SK-N-DZ (cell line): ENCODE results near the gene ARHGEF4.

ENCODE experiments used
- DNase-seq: peaks from one replicate; pipeline ENCODE4 v3.0.0-alpha.2; 2015; ENCODE audit warnings: low spot score

Gene ARHGEF4

DNA sequence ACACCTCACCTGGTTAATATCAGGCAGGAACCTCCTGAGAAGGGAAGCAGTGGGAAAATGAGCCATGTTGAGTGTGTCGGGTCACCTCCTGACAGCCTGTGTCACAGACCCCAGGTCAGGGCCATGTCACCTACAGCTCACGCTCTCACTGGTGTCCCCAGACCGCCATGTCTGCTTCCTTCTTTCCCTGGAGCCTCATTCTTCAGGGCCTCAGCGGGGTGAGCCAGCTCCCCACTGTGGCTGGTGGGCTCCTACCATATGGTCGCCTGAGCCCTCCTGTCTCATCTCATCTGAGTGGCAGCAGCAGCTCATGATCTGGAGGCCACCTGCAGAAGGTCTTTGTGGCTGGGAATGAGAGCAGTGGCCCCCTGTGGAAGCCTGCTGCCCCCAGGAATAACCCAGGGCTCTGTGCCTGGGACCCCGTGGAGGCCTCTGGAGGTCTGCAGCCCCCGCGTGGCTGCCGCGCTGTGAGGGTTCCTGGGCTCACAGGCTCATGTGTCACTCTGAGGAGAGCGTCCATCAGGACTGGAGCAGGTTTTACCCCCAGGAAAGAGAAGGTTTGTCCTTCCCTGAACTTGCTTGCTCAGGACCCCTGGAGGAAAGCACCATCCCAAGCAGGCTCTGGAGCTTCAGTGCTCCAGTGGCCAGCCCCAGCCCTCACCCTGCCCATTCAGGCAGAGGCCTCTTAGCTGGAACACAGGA, 200.1 kb downstream of the ARHGEF4 start:
- DNase-seq: no peak

DNA sequence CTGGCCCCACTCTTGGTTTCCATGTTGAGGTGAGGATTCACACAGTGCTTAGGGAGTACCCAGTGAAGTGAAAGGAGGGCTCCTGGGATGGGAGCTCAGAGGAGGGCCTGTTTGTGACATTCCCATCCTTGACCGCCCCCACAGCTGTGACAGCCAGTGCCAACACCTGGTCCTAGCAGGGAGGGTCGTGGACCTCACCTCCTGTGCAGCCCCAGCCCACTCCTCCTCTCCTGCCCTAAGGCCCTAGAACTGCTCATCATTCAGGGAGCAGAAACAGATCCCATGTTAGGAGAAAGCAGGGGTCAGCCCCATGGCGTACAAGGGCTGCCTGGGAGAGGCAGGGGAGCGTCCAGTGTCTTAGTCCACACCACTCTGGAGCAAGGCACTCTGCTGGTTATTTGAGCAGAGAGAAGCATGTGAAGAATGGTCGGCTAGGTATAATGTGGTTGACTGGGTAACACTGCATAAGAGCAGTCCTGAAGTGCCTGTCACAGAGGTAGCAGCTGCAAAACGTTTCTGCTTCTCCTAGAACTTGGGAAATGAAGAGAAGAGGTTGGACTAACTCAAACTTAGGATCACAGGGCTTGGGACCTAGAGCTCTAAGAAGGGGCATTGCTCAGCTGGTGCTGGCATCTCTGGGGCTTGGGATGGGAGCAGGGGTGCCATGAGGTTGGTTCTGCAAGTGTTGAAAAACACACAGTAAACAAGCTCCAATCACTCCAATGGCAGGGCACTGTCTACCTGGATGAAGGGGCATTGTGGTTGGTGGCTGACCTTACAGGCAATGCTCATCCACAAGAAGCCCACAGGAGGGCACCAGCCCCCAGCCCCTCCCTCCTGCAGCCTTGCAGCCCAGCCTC, 200.9 kb downstream of the ARHGEF4 start:
- DNase-seq: no peak

DNA sequence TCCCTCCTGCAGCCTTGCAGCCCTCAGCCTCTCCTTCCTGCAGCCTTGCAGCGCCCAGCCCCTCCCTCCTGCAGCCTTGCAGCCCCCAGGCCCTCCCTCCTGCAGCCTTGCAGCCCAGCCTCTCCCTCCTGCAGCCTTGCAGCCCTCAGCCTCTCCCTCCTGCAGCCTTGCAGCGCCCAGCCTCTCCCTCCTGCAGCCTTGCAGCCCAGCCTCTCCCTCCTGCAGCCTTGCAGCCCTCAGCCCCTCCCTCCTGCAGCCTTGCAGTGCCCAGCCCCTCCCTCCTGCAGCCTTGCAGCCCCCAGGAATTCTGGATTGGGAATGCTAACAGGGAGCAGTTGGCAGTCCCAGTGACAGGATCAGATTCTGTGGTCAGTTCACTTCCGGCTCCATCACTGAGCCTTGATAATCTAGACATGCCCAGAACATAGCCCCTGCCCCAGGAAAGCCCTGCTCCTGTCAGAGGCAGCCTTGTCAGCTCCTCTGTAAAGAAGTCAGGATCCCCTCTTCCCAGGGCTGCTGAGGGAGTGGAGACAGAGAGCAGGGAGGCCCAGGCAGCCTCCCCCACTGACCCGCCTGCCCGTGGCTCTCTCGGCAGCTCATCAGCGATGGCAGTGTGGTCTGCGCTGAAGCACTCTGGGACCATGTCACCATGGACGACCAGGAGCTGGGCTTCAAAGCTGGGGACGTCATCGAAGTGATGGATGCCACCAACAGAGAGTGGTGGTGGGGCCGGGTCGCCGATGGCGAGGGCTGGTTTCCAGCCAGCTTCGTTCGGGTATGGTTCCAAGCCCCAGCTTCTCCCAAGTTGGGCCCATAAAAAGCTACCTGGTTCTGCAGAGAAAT, 201.8 kb downstream of the ARHGEF4 start:
- DNase-seq: no peak

DNA sequence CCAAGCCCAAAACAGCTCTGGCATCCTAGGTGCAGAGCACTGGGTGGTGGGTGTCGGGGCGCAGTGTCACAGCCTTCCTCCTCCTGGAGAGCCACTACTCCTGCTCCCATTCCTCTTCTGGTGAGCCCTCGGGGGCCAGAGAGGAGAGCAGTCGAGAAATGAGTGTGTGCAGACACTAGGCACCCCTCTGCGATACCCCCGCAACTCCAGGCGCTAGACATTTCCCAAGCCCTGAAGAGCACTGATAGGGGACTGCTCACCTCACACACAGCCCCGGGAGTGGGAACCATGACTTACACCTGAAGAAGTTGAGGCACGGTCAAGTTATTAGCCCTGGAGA, 202.4 kb downstream of the ARHGEF4 start:
- DNase-seq: no peak

DNA sequence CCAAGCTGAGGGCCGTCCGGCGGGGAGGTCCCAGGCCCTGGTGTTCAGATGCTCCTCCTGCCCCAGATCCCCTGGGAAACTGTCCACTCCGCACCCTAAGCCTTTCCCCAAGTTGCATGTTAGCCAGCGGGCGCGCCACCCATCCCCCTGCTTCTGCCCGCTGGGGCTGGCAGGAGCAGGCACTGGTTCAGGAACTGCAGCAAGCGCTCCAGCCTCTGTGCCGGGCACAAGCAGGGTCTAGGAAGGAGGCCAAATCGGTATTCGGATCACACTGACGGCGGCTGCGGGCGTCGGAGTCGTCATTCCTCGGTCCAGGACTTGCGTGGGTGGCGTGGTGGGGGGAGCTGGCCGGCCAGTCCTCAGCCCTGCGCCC, 202.8 kb downstream of the ARHGEF4 start:
- DNase-seq: no peak

DNA sequence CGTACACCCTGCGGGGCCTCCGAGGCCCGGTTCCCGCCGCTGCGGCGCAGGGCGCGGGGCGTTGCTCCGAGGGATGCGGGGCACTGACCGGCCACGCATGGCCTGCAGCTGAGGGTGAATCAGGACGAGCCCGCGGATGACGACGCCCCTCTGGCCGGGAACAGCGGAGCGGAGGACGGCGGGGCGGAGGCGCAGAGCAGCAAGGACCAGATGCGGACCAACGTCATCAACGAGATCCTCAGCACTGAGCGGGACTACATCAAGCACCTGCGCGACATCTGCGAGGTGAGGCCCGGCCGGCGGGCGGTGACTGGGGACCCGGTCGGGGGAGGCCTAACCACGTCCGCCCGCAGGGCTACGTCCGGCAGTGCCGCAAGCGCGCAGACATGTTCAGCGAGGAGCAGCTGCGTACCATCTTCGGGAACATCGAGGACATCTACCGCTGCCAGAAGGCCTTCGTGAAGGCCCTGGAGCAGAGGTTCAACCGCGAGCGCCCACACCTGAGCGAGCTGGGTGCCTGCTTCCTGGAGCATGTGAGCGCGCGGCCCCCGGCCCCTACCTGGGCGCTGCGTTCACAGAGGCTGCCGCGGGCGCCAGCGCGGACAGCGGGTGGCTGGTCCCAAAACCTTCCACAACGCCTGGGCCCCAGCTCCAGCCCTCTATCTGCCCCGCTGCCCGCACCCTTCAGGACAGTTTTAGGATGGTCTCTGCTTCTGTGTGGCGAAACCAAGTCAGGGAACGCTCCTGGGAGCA, 203.4 kb downstream of the ARHGEF4 start:
- no peak for DNase-seq

DNA sequence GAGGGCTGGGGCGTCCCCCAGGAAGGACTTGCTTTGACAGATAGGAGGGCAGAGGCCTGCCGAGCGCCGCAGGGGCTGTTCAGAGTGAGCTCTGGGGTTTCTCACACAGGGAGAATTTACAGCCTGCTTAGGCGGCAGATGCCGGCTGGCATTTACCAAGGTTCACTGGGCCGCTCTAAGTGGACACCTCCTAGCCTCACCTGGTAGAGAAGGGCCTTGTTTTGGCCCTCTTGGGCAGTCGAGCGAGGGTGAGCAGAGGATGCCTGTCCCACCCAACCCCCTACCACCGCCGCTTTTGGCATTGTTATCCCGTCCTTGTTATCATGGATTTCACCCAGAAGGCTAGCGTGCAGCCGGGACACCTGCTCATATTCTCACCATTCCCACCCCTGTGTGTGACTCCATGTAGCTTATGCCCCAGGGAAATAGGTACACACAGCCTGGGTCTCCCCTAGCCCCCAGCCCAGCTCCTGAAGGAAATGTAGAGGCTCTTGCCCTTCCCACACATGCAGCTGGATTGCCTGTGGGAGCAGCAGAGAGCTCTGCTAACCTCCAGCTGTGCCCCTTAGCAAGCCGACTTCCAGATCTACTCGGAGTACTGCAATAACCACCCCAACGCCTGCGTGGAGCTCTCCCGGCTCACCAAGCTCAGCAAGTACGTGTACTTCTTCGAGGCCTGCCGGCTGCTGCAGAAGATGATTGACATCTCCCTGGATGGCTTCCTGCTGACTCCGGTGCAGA, 204.1 kb downstream of the ARHGEF4 start:
- no peak for DNase-seq

DNA sequence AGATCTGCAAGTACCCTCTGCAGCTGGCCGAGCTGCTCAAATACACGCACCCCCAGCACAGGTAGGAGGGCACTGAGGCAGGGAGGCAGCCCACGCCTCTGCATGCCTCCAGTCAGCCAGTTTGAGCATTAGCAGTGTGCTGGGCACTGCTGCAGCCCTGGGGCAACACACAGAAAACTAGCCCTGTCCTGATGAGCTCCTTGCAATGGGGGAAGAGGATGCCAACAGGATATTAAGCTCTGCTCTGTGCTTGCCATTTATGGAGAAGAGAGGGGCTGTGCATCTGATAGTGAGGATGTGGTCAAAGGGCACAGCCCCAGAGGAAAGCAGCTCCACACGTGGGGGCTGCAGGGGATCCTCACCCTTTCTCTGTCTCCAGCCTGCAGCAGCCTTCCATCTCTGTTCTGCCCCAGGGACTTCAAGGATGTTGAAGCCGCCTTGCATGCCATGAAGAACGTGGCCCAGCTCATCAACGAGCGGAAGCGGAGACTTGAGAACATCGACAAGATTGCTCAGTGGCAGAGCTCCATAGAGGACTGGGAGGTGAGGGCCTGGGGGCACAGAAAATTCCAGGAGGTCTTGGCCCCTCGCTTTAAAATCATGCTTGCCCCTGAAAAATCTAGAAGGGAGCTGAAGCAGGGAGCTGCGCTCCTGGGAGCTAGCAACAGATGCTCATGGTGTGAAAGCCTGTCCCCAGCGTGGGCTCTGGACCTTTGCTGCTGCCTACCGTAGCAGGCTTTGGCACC, 204.9 kb downstream of the ARHGEF4 start:
- DNase-seq: no peak

DNA sequence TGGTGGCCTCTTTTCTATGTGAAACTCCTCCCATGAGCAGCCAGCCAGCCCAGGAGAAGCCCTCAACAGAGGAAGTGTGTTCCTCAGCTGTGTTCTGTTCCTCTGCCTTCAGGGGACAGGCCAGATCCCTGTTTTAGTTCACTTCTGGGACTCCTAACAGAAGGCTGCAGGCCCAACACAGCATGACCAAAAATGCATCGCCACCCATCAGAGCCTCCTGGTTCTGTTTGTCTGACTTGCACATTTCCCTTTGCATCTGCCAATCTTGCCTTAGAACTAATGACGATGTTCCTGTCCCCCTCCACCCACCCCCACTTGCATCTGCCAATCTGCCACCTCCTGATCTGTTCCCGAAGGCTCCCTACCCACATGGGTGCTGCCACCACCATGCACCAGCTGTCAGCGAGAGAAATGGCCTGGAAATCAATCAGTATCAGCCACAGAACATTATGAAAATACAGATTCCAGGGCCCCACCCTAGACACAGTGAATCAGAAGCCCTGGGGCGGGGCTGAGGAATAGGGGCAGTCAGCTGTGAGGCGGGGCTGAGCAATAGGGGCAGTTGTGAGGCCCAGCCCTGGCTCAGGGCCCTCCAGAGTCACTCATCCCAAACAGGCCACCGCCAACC, 205.5 kb downstream of the ARHGEF4 start:
- no peak for DNase-seq

DNA sequence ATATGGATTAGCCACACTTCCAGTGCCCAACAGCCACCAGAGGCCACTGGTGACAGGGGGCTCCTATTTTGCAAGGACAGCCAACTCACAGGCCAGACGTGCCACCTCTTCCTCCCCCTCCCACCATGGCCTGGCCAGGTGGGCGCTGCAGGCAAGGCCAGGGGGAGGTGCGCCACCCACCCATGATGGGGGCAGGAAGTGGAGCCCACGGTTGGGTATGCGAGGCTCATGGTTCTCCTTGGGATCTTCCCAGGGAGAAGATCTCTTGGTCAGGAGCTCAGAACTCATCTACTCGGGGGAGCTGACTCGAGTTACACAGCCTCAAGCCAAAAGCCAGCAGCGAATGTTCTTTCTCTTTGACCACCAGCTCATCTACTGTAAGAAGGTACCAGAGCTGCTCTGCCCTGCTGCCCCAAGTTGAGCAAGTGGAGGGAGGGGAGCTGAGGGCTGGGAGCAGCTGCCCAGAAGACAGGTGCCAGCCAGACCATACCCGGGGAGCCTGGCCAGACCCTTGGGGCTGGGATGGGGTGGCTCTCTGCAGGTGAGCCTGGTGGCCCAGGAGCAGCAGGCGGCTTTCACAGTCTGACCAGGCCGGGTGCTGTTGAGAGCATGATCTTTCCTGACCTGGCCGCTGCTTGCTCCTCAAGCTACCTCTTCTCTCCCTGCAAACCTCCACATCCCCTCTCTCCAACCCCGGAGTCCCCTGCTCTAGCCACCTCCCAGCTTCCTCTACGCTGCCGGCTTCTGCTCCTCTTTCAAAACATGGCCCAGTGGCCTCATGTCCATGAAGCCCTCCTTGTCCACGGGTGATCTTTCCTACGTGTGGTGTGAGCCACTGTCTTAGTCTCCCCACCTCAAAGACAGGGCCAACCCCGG, 206.7 kb downstream of the ARHGEF4 start:
- DNase-seq: no peak

DNA sequence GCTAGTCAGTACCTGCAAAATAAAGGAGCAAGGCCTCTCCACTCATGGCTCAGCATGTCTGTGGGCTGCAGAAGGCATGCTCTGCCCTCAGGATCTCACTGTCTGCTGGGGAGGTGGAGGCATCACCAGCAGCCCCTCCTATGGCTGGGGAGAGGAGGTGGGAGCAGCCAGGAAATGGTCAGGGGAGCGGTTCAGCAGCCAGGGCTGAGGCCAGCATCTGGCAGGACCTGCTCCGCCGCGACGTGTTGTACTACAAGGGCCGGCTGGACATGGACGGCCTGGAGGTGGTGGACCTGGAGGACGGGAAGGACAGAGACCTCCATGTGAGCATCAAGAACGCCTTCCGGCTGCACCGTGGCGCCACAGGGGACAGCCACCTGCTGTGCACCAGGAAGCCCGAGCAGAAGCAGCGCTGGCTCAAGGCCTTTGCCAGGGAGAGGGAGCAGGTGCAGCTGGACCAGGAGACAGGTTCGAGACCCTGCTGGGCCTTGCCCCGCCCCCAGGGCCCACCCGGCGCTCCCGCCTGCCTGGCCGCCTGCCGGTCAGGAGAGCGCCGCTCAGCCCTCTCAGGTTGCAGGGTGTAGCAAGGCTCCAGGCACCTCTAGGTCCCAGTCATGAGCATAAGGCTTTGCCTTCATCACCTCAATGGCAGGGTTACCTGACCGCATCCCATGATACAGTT, 207.5 kb downstream of the ARHGEF4 start:
- DNase-seq: no peak

DNA sequence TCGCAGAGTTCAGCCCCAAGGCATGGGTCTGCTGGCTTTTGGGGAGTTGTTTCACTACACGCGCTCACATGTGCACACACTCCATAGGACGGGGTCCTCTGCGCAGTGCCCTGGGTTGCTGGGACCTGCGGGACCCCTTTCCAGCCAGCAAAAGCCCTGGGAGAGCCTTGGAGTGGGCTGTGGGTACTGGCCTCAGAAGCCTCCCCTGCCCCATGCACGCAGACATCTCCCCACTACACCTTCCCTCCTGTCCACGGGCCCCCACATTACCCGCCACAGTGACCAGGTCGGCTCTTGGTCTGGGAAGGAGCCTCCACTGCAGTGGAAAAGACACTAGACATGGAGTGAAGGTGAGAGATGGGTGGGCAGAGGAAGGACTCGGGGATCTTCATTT, 208.0 kb downstream of the ARHGEF4 start:
- DNase-seq: no peak

DNA sequence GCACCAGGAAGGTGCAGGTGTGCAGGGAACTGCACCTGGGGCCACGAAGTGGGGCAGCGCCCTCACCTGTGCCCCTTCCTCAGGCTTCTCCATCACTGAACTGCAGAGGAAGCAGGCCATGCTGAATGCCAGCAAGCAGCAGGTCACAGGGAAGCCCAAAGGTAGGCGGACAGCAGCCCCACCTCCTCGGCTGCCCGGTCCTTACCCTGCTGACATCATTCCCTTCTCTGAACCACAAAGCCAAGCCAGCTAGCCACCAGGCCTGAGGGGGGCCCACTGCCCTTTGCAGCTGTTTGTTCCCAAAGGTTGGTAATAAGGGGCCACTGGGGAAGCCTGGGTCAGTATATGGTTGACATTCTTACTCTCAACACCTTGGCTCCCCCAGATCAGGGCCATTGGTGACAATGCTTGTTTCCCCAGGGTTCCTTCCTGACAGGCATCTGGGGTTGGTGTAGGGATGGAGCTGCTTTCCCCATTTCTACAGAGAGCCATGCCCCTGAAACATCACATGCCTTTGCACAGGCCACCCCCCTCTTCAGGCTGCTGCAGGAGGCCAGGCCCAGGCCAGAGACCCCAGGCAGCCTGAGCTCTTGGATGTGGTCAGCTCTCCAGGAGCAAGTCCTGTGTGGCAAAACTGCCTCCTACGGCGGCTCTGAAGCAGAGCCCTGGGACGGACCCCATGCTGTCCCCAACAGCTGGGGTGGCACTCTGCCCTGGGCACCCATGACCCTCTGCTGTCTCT, 208.7 kb downstream of the ARHGEF4 start:
- DNase-seq: no peak

DNA sequence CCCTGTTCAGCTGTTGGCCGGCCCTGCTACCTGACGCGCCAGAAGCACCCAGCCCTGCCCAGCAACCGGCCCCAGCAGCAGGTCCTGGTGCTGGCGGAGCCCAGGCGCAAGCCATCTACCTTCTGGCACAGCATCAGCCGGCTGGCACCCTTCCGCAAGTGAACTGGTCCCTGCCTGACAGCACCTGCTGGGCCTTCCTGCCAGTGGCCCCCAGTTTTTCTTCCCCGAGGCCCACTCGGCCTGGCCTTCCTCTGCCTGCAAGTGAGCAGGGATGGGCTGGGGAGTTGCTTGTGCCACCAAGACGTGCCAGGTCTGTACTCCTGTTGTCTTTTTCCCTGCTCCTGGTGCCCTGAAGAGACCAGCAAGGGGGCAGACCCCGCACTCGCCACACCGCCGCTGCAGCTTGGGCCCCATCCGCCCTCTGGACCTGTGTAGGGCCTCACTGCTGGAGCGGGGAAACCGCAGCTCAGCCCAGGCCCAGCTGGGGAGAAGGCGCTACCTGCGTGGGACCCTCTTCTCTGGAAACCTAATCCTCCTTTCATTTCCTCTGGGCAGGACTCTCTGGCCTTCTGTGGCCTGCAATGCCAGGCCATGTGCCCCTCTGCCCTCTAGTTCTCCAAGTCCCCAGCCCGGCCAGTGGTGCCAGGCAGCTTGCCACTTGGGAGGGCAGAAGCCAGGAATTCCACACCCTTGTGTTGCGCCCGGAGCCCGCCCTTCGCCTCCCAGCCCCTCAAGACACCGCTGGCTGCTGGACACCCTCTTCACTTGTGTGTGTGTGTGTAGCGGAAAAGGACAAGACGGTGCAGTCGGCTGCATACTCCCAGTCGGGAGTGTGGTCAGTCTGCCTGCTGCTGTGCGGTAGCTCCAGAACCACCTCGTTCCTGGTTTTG, 209.6 kb downstream of the ARHGEF4 start:
- DNase-seq: no peak

DNA sequence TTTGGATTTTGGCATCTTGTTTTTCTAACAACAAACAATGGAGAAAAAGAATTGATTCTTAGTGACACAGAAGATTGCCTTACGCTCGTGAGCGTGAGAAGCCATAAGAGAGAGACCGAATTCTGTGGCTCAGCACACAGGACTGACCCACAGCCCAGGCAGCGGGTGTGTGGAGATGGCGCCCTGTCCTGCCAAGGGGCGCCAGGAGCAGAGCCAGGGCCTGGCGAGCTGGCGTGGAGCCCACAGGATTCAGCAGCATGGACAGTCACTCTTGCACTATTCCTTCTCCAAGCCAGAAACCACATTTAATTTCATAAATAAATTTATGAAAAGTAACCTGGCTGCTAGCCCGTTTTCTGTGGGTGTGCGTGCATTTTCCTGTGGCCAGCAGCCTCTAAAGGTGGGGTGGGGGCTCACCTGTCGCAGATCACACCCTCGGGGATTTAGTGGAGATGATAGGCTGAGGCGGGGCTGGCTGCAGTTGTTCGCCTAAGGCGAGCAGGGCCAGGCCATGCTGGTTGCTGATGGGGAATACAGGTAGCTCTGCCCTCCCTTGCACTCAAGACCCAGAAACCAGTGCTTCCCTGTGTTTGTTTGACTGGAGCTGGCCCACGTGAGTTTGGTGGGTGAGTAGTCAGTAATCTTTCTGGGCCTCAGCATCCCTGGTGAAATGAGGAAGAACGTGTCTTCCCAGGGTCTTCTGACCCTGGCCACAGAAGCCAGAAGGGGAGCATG, 210.4 kb downstream of the ARHGEF4 start:
- no peak for DNase-seq
